SK-N-SH (cell line): ENCODE results near the gene UBE2G1. TPM values are rescaled to one million over a fixed set of nuclear protein-coding genes. Genes with fewer than 3 reads are reported as not detected.

Experiments
- CTCF ChIA-PET: fragments of 300-600, 350-600 bp; formaldehyde crosslinking; extraction: SDS; loops from one replicate; lab custom pipeline; 2021; lab: Yijun Ruan, JAX
- POLR2A ChIA-PET: fragments of 350-600 bp; sonication (Branson Sonifier 250); formaldehyde crosslinking; extraction: SDS; loops from one replicate; lab custom pipeline; 2020; ENCODE audit warnings: antibody characterized with exemption, inconsistent platforms; lab: Yijun Ruan, JAX
- DNase-seq: peaks from one replicate; pipeline ENCODE4 v3.0.0; 2012
- H2AFZ ChIP-seq: fragments of 200-600 bp; sonication (generic); 2 replicates; pipeline ENCODE4 v1.8.1; 2016; ENCODE audit warnings: antibody characterized with exemption, mild to moderate bottlenecking, low read depth
- H3F3A ChIP-seq: fragments of 200-600 bp; sonication (generic); replicated peaks from 2 replicates; pipeline ENCODE3; 2016; ENCODE audit warnings: antibody characterized with exemption, mild to moderate bottlenecking; ENCODE audit not compliant: insufficient read depth
- H3K27ac ChIP-seq, 2 experiments: fragments of 200-500 bp in 1 of 2; fragments of 200-600 bp in 1 of 2; sonication (Bioruptor generic) in 1 of 2; sonication (generic), shearing (Covaris generic) in 1 of 2; 2 replicates each; pipeline versions ENCODE4 v1.5.1 to v1.6.1; 2014 to 2016; ENCODE audit warnings: low read depth in 2 of 2, inconsistent platforms in 1 of 2, low read length in 1 of 2, mild to moderate bottlenecking in 1 of 2, mixed read lengths in 1 of 2
- H3K27me3 ChIP-seq: fragments of 200-600 bp; sonication (generic), shearing (Covaris generic); 2 replicates; pipeline ENCODE4 v1.6.1; 2016; ENCODE audit warnings: mixed run types; ENCODE audit not compliant: insufficient read depth
- H3K36me3 ChIP-seq, 2 experiments: fragments of 200-500 bp in 1 of 2; fragments of 200-600 bp in 1 of 2; sonication (Bioruptor generic) in 1 of 2; sonication (generic) in 1 of 2; replicated peaks in 1 of 2; 2 replicates each; pipeline versions ENCODE3 to v1.5.1; 2014 to 2016; ENCODE audit warnings: low read length in 1 of 2, mild to moderate bottlenecking in 1 of 2; ENCODE audit not compliant: insufficient read depth in 2 of 2, control insufficient read depth in 1 of 2
- H3K4me1 ChIP-seq, 2 experiments: fragments of 200-500 bp in 1 of 2; fragments of 200-600 bp in 1 of 2; sonication (Bioruptor generic) in 1 of 2; sonication (generic), shearing (Covaris generic) in 1 of 2; 2 replicates each; pipeline versions ENCODE4 v1.5.1 to v1.6.1; 2014 to 2016; ENCODE audit warnings: low read depth in 1 of 2, low read length in 1 of 2, mixed run types in 1 of 2; ENCODE audit not compliant: insufficient read depth in 2 of 2, control insufficient read depth in 1 of 2
- H3K4me2 ChIP-seq: fragments of 200-600 bp; sonication (generic), shearing (Covaris generic); 2 replicates; pipeline ENCODE4 v1.6.1; 2017; ENCODE audit warnings: mixed run types
- H3K4me3 ChIP-seq, 2 experiments: fragments of 200-500 bp in 1 of 2; fragments of 200-600 bp in 1 of 2; sonication (Bioruptor generic) in 1 of 2; sonication (generic), shearing (Covaris generic) in 1 of 2; 2 replicates each; pipeline versions ENCODE4 v1.5.1 to v1.8.1; 2014 to 2016; ENCODE audit warnings: low read depth in 2 of 2, inconsistent platforms in 1 of 2, low read length in 1 of 2, mild to moderate bottlenecking in 1 of 2, mixed read lengths in 1 of 2, moderate library complexity in 1 of 2
- H3K79me2 ChIP-seq: fragments of 200-600 bp; sonication (generic); 2 replicates; pipeline ENCODE4 v1.8.1; 2017; ENCODE audit warnings: mild to moderate bottlenecking; ENCODE audit not compliant: insufficient read depth
- H3K9ac ChIP-seq: fragments of 200-600 bp; sonication (generic); 2 replicates; pipeline ENCODE4 v1.6.1; 2017; ENCODE audit warnings: mixed run types
- H3K9me2 ChIP-seq: fragments of 200-600 bp; sonication (generic); 2 replicates; pipeline ENCODE4 v1.6.1; 2017; ENCODE audit warnings: mixed run types
- H3K9me3 ChIP-seq: fragments of 200-600 bp; sonication (generic); 2 replicates; pipeline ENCODE4 v1.6.1; 2017; ENCODE audit warnings: mixed run types, mild to moderate bottlenecking, moderate library complexity
- H4K20me1 ChIP-seq: fragments of 200-600 bp; sonication (generic); 2 replicates; pipeline ENCODE4 v1.6.1; 2017; ENCODE audit warnings: mild to moderate bottlenecking, mixed run types; ENCODE audit not compliant: insufficient read depth
- CHD2 ChIP-seq: fragments of 150-350 bp; IDR thresholded peaks from 2 replicates; pipeline ENCODE4 v1.6.1; 2018; ENCODE audit warnings: low read length; ENCODE audit not compliant: partially characterized antibody
- CTCF ChIP-seq: fragments of 200-600 bp; sonication (generic); IDR thresholded peaks from 2 replicates; pipeline ENCODE4 v1.6.1; 2017; ENCODE audit warnings: antibody characterized with exemption, mild to moderate bottlenecking, moderate library complexity
- EZH2phosphoT487 ChIP-seq: fragments of 200-600 bp; sonication (generic); IDR thresholded peaks from 2 replicates; pipeline ENCODE4 v1.6.1; 2017; ENCODE audit warnings: low read depth, mixed run types, mild to moderate bottlenecking, antibody characterized with exemption, moderate library complexity, borderline replicate concordance
- FOXJ3 ChIP-seq: sonication (generic); formaldehyde crosslinking; IDR thresholded peaks from 2 replicates; pipeline ENCODE4 v1.5.1; 2020; ENCODE audit warnings: mild to moderate bottlenecking, missing genetic modification reagents
- MXI1 ChIP-seq: IDR thresholded peaks from 2 replicates; pipeline ENCODE4 v1.6.1; 2012; ENCODE audit warnings: mild to moderate bottlenecking, low read depth, low read length, improper control_type of control experiment
- RAD21 ChIP-seq: IDR thresholded peaks from 2 replicates; pipeline ENCODE4 v1.6.1; 2012; ENCODE audit warnings: mild to moderate bottlenecking, low read length
- RCOR1 ChIP-seq: fragments of 150-350 bp; IDR thresholded peaks from 2 replicates; pipeline ENCODE4 v1.6.1; 2017; ENCODE audit warnings: antibody characterized with exemption, low read length
- TAF1 ChIP-seq: IDR thresholded peaks from 2 replicates; pipeline ENCODE4 v1.6.1; 2012; ENCODE audit warnings: low read depth, mild to moderate bottlenecking, low read length, moderate library complexity, borderline replicate concordance
- TCF12 ChIP-seq: IDR thresholded peaks from 2 replicates; pipeline ENCODE4 v1.4.0; 2012
- TEAD4 ChIP-seq: IDR thresholded peaks from 2 replicates; pipeline ENCODE4 v1.4.0; 2012; ENCODE audit warnings: mild to moderate bottlenecking, borderline replicate concordance; ENCODE audit not compliant: insufficient read depth
- USF2 ChIP-seq: fragments of 150-350 bp; IDR thresholded peaks from 2 replicates; pipeline ENCODE4 v1.6.1; 2017; ENCODE audit warnings: antibody characterized with exemption, low read length, low read depth, borderline replicate concordance
- YY1 ChIP-seq: IDR thresholded peaks from 2 replicates; pipeline ENCODE4 v1.4.0; 2012; ENCODE audit warnings: low read depth, mild to moderate bottlenecking
- WGBS: methylation state at CpG from one replicate; pipeline ENCODE4 v1.1.6; 2017; ENCODE audit warnings: low lambda C conversion rate; 5-methylcytosine and 5-hydroxymethylcytosine counted together
- polyA plus RNA-seq, 3 experiments: library from polyadenylated mRNA; depleted of rRNA; stranded (reverse); fragments of >200 nt; gene quantifications; 2 replicates each; pipeline ENCODE4 v1.2.3, GENCODE V29; 2012

UBE2G1 gene
- polyA plus RNA-seq, 1 of the 3 experiments (the other 2 are of a cell fraction), result 23.2 TPM

GRCh38 chr17:4297351-4297750 lies 69.1 kb downstream of the UBE2G1 start:
- peaks cover 21 to 30% of the 10 kb centered on the region in 2 experiments for H3K36me3 ChIP-seq
- no peak overlapping the region for H2AFZ ChIP-seq
- H3K4me1 ChIP-seq, result no peaks in the 10 kb centered on the region
- peaks cover 19% of the 10 kb centered on the region; the same call in 1 of the 2 replicates for H4K20me1 ChIP-seq
- CTCF ChIA-PET, result interaction anchor here (2.1 kb wide), 1 partner anchor 81 kb away, joined by 7 read pairs; no protein-coding TSS in a partner anchor
- H3K27me3 ChIP-seq, result no peaks in the 10 kb centered on the region
- H3K9me2 ChIP-seq, result no peaks in the 10 kb centered on the region
- no peaks in the 10 kb centered on the region for H3K9me3 ChIP-seq
- H3K9ac ChIP-seq, result no peak overlapping the region
- WGBS, result 91% methylated on average over 3 of the region's 3 CpGs
- H3F3A ChIP-seq, result no peaks in the 10 kb centered on the region
- H3K27ac ChIP-seq, result no peak overlapping the region
- no peak for DNase-seq
- H3K79me2 ChIP-seq, result peaks cover 91% of the 10 kb centered on the region; the same call in 1 of the 2 replicates
- H3K4me3 ChIP-seq, result no peak overlapping the region
- TF ChIP-seq CTCF (no peak), YY1 (no peak), RAD21 (no peak), RCOR1 (no peak)
- POLR2A ChIA-PET, result no interaction called here
- H3K4me2 ChIP-seq, result no peak overlapping the region

GRCh38 chr17:4295686-4296085 lies 70.8 kb downstream of the UBE2G1 start:
- Histone ChIP-seq H3K27ac (no peak overlapping the region), H3K9me3 (no peaks in the 10 kb centered on the region), H3K4me2 (no peak overlapping the region), H3K9ac (no peak overlapping the region), H2AFZ (no peak overlapping the region), H3K4me3 (no peak overlapping the region), H3F3A (no peaks in the 10 kb centered on the region), H3K27me3 (no peaks in the 10 kb centered on the region), H3K79me2 (peaks cover 89% of the 10 kb centered on the region; the same call in 1 of the 2 replicates), H3K4me1 (no peaks in the 10 kb centered on the region), H3K9me2 (no peaks in the 10 kb centered on the region), H4K20me1 (peaks cover 19% of the 10 kb centered on the region; the same call in 1 of the 2 replicates), H3K36me3 (peaks cover 13 to 25% of the 10 kb centered on the region in 2 experiments)
- ChIA-PET POLR2A (no interaction called here), CTCF (interaction anchor here (0.8 to 2.2 kb wide), 2 partner anchors 8 to 9 kb away, joined by 6 to 7 read pairs; no protein-coding TSS in a partner anchor)
- no peak for DNase-seq
- 72% methylated on average over 4 of the region's 4 CpGs for WGBS
- TF ChIP-seq TCF12, result no peak
- no peak for TF ChIP-seq YY1
- TF ChIP-seq FOXJ3 (CRISPR knock-in tag), result no peak
- no peak for TF ChIP-seq MXI1
- TF ChIP-seq TAF1, result no peak
- TF ChIP-seq USF2, result no peak
- no peak for TF ChIP-seq RAD21
- no peak for TF ChIP-seq EZH2phosphoT487
- no peak for TF ChIP-seq CHD2
- no peak for TF ChIP-seq TEAD4
